ENCODE measurements around the gene TNRC6C.
A peak's percentile ranks its signal among the peaks of the same experiment; 100 is the strongest.

The TNRC6C gene

DNA sequence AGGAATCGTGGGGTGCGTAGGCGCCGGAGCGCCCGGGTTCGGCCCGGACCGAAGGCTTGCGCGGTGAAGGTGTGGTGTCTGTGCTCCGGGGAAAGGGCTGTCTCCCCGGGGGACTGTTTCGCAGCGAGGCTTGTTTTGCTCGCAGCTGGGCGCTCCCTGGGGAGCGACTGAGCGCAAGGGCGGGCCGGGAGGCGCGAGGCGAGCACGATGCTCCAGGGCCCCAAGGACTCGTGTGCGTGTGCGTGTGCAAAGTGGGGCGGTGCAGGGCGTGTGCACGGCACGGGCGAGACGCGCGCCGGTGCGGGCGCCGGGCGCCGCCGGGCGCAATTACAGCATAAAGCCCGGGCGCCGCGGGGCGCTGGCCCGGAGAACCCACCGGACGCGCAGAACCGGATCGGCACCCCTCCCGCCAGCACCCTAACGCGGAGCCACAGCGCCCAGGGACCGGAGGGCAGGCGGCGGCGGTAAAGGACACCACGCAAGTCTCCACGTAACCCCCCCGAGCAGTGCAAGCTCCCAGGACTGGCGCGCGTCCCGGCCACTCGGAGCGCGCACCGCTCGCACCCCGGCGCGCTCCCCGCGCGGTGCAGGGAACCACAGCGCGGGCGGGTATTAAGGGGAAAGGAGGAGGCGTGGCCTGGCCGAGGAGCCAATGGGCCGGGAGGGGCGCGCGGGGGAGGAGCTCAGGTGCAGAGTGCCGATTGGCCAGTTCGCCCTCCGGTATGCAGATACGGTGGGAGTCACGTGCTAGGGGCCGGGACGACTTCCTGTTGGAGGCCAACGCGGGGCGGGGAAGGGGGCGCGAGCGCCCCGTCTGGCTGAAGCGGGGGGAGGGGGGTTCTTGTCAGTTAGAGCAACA, at the start of gene TNRC6C (continued):
- TF ChIP-seq, protein P1, sequence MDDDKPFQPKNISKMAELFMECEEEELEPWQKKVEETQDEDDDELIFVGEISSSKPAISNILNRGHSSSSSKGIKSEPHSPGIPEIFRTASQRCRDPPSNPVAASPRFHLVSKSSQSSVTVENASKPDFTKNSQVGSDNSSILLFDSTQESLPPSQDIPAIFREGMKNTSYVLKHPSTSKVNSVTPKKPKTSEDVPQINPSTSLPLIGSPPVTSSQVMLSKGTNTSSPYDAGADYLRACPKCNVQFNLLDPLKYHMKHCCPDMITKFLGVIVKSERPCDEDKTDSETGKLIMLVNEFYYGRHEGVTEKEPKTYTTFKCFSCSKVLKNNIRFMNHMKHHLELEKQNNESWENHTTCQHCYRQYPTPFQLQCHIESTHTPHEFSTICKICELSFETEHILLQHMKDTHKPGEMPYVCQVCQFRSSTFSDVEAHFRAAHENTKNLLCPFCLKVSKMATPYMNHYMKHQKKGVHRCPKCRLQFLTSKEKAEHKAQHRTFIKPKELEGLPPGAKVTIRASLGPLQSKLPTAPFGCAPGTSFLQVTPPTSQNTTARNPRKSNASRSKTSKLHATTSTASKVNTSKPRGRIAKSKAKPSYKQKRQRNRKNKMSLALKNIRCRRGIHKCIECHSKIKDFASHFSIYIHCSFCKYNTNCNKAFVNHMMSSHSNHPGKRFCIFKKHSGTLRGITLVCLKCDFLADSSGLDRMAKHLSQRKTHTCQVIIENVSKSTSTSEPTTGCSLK (tag by site-specific recombination; IDR thresholded peaks at IDR 0.05), result no peak
- TF ChIP-seq ZNF404 (tag by site-specific recombination; IDR thresholded peaks at IDR 0.05), result no peak
- TF ChIP-seq, protein P2, sequence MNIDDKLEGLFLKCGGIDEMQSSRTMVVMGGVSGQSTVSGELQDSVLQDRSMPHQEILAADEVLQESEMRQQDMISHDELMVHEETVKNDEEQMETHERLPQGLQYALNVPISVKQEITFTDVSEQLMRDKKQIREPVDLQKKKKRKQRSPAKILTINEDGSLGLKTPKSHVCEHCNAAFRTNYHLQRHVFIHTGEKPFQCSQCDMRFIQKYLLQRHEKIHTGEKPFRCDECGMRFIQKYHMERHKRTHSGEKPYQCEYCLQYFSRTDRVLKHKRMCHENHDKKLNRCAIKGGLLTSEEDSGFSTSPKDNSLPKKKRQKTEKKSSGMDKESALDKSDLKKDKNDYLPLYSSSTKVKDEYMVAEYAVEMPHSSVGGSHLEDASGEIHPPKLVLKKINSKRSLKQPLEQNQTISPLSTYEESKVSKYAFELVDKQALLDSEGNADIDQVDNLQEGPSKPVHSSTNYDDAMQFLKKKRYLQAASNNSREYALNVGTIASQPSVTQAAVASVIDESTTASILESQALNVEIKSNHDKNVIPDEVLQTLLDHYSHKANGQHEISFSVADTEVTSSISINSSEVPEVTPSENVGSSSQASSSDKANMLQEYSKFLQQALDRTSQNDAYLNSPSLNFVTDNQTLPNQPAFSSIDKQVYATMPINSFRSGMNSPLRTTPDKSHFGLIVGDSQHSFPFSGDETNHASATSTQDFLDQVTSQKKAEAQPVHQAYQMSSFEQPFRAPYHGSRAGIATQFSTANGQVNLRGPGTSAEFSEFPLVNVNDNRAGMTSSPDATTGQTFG (tag by site-specific recombination; IDR thresholded peaks at IDR 0.05; ENCODE audit: borderline replicate concordance), result no peak; the same call in 1 of the 2 replicates
- TF ChIP-seq ZBTB21 (tag by site-specific recombination; IDR thresholded peaks at IDR 0.05), result 0 out of 2 replicates have a peak, but pooled peaks have one; percentile 10
- TF ChIP-seq, protein P3, sequence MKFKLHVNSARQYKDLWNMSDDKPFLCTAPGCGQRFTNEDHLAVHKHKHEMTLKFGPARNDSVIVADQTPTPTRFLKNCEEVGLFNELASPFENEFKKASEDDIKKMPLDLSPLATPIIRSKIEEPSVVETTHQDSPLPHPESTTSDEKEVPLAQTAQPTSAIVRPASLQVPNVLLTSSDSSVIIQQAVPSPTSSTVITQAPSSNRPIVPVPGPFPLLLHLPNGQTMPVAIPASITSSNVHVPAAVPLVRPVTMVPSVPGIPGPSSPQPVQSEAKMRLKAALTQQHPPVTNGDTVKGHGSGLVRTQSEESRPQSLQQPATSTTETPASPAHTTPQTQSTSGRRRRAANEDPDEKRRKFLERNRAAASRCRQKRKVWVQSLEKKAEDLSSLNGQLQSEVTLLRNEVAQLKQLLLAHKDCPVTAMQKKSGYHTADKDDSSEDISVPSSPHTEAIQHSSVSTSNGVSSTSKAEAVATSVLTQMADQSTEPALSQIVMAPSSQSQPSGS (tag by site-specific recombination; IDR thresholded peaks at IDR 0.05; ENCODE audit: low read depth), result no peak
- 0 out of 2 replicates have a peak, but pooled peaks have one; percentile 52 for TF ChIP-seq OVOL3 (tag by site-specific recombination; IDR thresholded peaks at IDR 0.05)
- no peak for TF ChIP-seq ZNF658 (tag by site-specific recombination; IDR thresholded peaks at IDR 0.05)
- 0 out of 2 replicates have a peak, but pooled peaks have one; percentile 61 for TF ChIP-seq ZNF626 (tag by site-specific recombination; IDR thresholded peaks at IDR 0.05)
- peak; percentile 88 for TF ChIP-seq ZNF561 (tag by site-specific recombination; IDR thresholded peaks at IDR 0.05; ENCODE audit: borderline replicate concordance)
- TF ChIP-seq ZNF221 (tag by site-specific recombination; IDR thresholded peaks at IDR 0.05; ENCODE audit: borderline replicate concordance), result no peak
- no peak; the same call in none of the 2 replicates for TF ChIP-seq ZNF10 (tag by site-specific recombination; IDR thresholded peaks at IDR 0.05)
- 0 out of 2 replicates have a peak, but pooled peaks have one; percentile 5 for TF ChIP-seq ZNF292 (tag by site-specific recombination; IDR thresholded peaks at IDR 0.05; ENCODE audit: borderline replicate concordance, low read depth)
- TF ChIP-seq ZNF366 (tag by site-specific recombination; conservative IDR thresholded peaks at IDR 0.05), result 0 out of 2 replicates have a peak, but pooled peaks have one; percentile 24
- no peak for TF ChIP-seq ZNF416 (tag by site-specific recombination; IDR thresholded peaks at IDR 0.05)
- TF ChIP-seq ZSCAN18 (tag by site-specific recombination; IDR thresholded peaks at IDR 0.05), result peak; percentile 69; the same call in 1 of the 2 replicates
- peak; percentile 64; the same call in 1 of the 2 replicates for TF ChIP-seq ZSCAN5A (tag by site-specific recombination; IDR thresholded peaks at IDR 0.05)
- TF ChIP-seq OSR2 (tag by site-specific recombination; IDR thresholded peaks at IDR 0.05), result 0 out of 2 replicates have a peak, but pooled peaks have one; percentile 22
- TF ChIP-seq KLF16 (tag by site-specific recombination; IDR thresholded peaks at IDR 0.05), result peak; percentile 79
- peak; percentile 77; the same call in 1 of the 2 replicates for TF ChIP-seq ZNF785 (tag by site-specific recombination; IDR thresholded peaks at IDR 0.05)
- TF ChIP-seq, protein P4, sequence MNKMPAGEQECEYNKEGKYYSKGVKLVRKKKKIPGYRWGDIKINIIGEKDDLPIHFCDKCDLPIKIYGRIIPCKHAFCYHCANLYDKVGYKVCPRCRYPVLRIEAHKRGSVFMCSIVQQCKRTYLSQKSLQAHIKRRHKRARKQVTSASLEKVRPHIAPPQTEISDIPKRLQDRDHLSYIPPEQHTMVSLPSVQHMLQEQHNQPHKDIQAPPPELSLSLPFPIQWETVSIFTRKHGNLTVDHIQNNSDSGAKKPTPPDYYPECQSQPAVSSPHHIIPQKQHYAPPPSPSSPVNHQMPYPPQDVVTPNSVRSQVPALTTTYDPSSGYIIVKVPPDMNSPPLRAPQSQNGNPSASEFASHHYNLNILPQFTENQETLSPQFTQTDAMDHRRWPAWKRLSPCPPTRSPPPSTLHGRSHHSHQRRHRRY (tag by site-specific recombination; IDR thresholded peaks at IDR 0.05), result no peak
- TF ChIP-seq ZNF112 (tag by site-specific recombination; IDR thresholded peaks at IDR 0.05), result no peak
- no peak for TF ChIP-seq ZNF514 (tag by site-specific recombination; IDR thresholded peaks at IDR 0.05)
- TF ChIP-seq GLIS2 (tag by site-specific recombination; IDR thresholded peaks at IDR 0.05), result peak; percentile 92
- no peak for TF ChIP-seq ZNF214 (tag by site-specific recombination; IDR thresholded peaks at IDR 0.05; ENCODE audit: borderline replicate concordance)
- TF ChIP-seq KLF1 (tag by site-specific recombination; IDR thresholded peaks at IDR 0.05), result peak; percentile 88
- TF ChIP-seq, protein P5, sequence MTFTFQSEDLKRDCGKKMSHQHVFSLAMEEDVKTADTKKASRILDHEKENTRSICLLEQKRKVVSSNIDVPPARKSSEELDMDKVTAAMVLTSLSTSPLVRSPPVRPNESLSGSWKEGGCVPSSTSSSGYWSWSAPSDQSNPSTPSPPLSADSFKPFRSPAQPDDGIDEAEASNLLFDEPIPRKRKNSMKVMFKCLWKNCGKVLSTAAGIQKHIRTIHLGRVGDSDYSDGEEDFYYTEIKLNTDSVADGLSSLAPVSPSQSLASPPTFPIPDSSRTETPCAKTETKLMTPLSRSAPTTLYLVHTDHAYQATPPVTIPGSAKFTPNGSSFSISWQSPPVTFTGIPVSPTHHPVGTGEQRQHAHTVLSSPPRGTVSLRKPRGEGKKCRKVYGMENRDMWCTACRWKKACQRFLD (tag by site-specific recombination; IDR thresholded peaks at IDR 0.05), result no peak

Measured in HEK293 (cell line).